ENCODE measurements around the gene KCNQ1.

- TF ChIP-seq POLR2A (IDR thresholded peaks at IDR 0.05; ENCODE audit: low read length), result no peak
- TF ChIP-seq GATA1 (IDR thresholded peaks at IDR 0.05; ENCODE audit: low read depth, low read length), result no peak
These were observed 82.9 kb downstream of the KCNQ1 start for GRCh38 chr11:2527621-2528291.
